ENCODE data around the gene KIF3B.

- TF ChIP-seq CTCF (conservative IDR thresholded peaks at IDR 0.05 in 1 of 2, IDR thresholded peaks at IDR 0.05 in 1 of 2; ENCODE audit: low read depth in 1 of 2, low read length in 2 of 2), result no peak
- no peak for TF ChIP-seq EZH2 (IDR thresholded peaks at IDR 0.05; ENCODE audit: low read length, missing control alignments)
Observed at GRCh38 chr20:32366380-32366779, 88.9 kb downstream of the KIF3B start.

All from fibroblast of lung (primary cell).